ENCODE data around the gene EFCAB6.

- TF ChIP-seq CTCF (IDR thresholded peaks at IDR 0.05): no peak
- TF ChIP-seq POLR2A (IDR thresholded peaks at IDR 0.05): no peak
- no peak for TF ChIP-seq POLR2AphosphoS5 (IDR thresholded peaks at IDR 0.05)
- TF ChIP-seq EP300 (IDR thresholded peaks at IDR 0.05; ENCODE audit: low read depth): no peak
These were observed 66.2 kb downstream of the EFCAB6 start for GRCh38 chr22:43745783-43746356.

Measured in transverse colon (tissue), 4 donors.